Spleen (tissue), 11 donors: ENCODE results near the gene FUT8. TPM values are rescaled to one million over a fixed set of nuclear protein-coding genes. Genes with fewer than 3 reads are reported as not detected.

Source experiments
- DNase-seq: peaks from one replicate; pipeline ENCODE4 v3.0.0-alpha.2; 2020
- H3K27ac ChIP-seq, 8 donors: fragments of 200-600 bp; sonication (generic) in 7 of 8; 1 replicate in 4 of 8; 2 replicates in 4 of 8; pipeline versions ENCODE4 v1.5.0 to v1.8.0; 2016 to 2021; ENCODE audit warnings: inconsistent platforms in 4 of 8, mild to moderate bottlenecking in 4 of 8, moderate library complexity in 1 of 8
- H3K27me3 ChIP-seq, 7 donors: fragments of 200-600 bp; sonication (generic) in 6 of 7; replicated peaks in 1 of 7; 1 replicate in 4 of 7; 2 replicates in 3 of 7; pipeline versions ENCODE4 v1.5.0 to v1.8.0; 2016 to 2021; ENCODE audit warnings: inconsistent platforms in 3 of 7, mild to moderate bottlenecking in 1 of 7
- H3K36me3 ChIP-seq, 6 donors: fragments of 200-600 bp; sonication (generic) in 5 of 6; 1 replicate in 4 of 6; 2 replicates in 2 of 6; pipeline versions ENCODE4 v1.5.0 to v1.8.0; 2016 to 2021; ENCODE audit warnings: inconsistent platforms in 2 of 6
- H3K4me1 ChIP-seq, 6 donors: fragments of 200-600 bp; sonication (generic) in 5 of 6; 1 replicate in 3 of 6; 2 replicates in 3 of 6; pipeline versions ENCODE4 v1.5.0 to v1.8.0; 2016 to 2021; ENCODE audit warnings: inconsistent platforms in 3 of 6
- H3K4me3 ChIP-seq, 8 donors: fragments of 200-600 bp; sonication (generic) in 7 of 8; 1 replicate in 4 of 8; 2 replicates in 4 of 8; pipeline versions ENCODE4 v1.5.0 to v1.8.0; 2016 to 2021; ENCODE audit warnings: inconsistent platforms in 4 of 8, mild to moderate bottlenecking in 4 of 8, moderate library complexity in 2 of 8
- H3K9me3 ChIP-seq, 8 donors: fragments of 200-600 bp; sonication (generic) in 7 of 8; 1 replicate in 4 of 8; 2 replicates in 4 of 8; pipeline versions ENCODE4 v1.5.0 to v1.8.0; 2016 to 2021; ENCODE audit warnings: inconsistent platforms in 4 of 8
- CTCF ChIP-seq, 11 experiments: fragments of 200-600 bp in 7 of 11; fragments of 450-650 bp in 4 of 11; sonication (generic) in 4 of 11; IDR thresholded peaks in 8 of 11; conservative IDR thresholded peaks in 3 of 11; 1 replicate in 7 of 11; 2 replicates in 4 of 11; pipeline versions ENCODE4 v1.4.0 to v1.8.0; 2016 to 2021; ENCODE audit warnings: antibody characterized with exemption in 11 of 11, inconsistent platforms in 4 of 11, mild to moderate bottlenecking in 1 of 11
- POLR2A ChIP-seq, 3 donors: fragments of 450-650 bp; IDR thresholded peaks; one replicate each; pipeline ENCODE4 v1.5.1; 2017; ENCODE audit warnings: antibody characterized with exemption in 3 of 3, mild to moderate bottlenecking in 1 of 3
- POLR2AphosphoS5 ChIP-seq, 3 donors: sonication (generic); formaldehyde crosslinking; IDR thresholded peaks; one replicate each; pipeline ENCODE4 v1.5.1; 2017; ENCODE audit warnings: antibody characterized with exemption in 3 of 3
- WGBS, 5 donors: extraction: QIAGEN DNeasy Blood & Tissue Kit in 3 of 5; methylation state at CpG; one replicate each; pipeline versions ENCODE4 v1.1.5 to v1.1.7; 2013 to 2018; 5-methylcytosine and 5-hydroxymethylcytosine counted together
- intact Hi-C: fragments of 100-400 bp; cut with DNase I; formaldehyde crosslinking; loops from one replicate; pipeline ENCODE4 v1.15.0; 2023; ENCODE audit warnings: low total_unique reads
- polyA plus RNA-seq, 3 donors: library from polyadenylated mRNA; stranded (reverse); fragments of 200-250 nt; gene quantifications; one replicate each; pipeline ENCODE4 v1.2.1, GENCODE V29; 2013
- total RNA-seq, 7 donors: library from RNA; depleted of rRNA in 3 of 7; stranded (reverse); fragments of >200 nt in 3 of 7; fragmentation: NEBNext Ultra II Directional in 4 of 7; extraction: Animal tissue kit (Norgen Biotek cat#: 25700) in 4 of 7; gene quantifications; one replicate each; pipeline versions ENCODE4 v1.1.0 to v1.2.1, GENCODE V29; 2016 to 2021
- donor health status: healthy with polysubstance abuse.
- donor health status: DM: no; HTN: no; CAD: no; lungs with moderate emphysema.
- donor health status: DM: no; HTN: no; CAD: no.
- donor health status: Bipolar disorder and iron deficiency.
- donor health status: healthy.
- donor health status: DM: no; HTN: no; CAD: no.
- donor health status: DM: yes; HTN: yes; CAD: no.

Gene FUT8
- total and polyA plus RNA-seq, 10 donors: 9.4 to 75.1 (median 53.0) TPM

- Histone ChIP-seq H3K27me3 (no peaks in the 10 kb centered on the region), H3K4me1 (peaks cover 0 to 18% (median 10%) of the 10 kb centered on the region in 6 donors), H3K27ac (no peak overlapping the region), H3K4me3 (no peak overlapping the region), H3K9me3 (peaks cover 0 to 5% (median 4%) of the 10 kb centered on the region in 8 donors), H3K36me3 (no peaks in the 10 kb centered on the region)
- DNase-seq: no peak
- intact Hi-C loops: no loop called here
- TF ChIP-seq POLR2A (IDR thresholded peaks at IDR 0.05) (no peak), POLR2AphosphoS5 (IDR thresholded peaks at IDR 0.05) (no peak), CTCF (IDR thresholded peaks at IDR 0.05 in 8 of 11, conservative IDR thresholded peaks at IDR 0.05 in 3 of 11) (no peak)
These were observed 88.8 kb downstream of the FUT8 start for GRCh38 chr14:65501328-65501727.

- Histone ChIP-seq H3K36me3 (no peaks in the 10 kb centered on the region), H3K27me3 (no peaks in the 10 kb centered on the region), H3K9me3 (peaks cover 0 to 6% (median 0%) of the 10 kb centered on the region in 8 donors), H3K27ac (no peak overlapping the region), H3K4me3 (no peak overlapping the region), H3K4me1 (peaks cover 0 to 18% (median 10%) of the 10 kb centered on the region in 6 donors)
- no peak for DNase-seq
- intact Hi-C loops: no loop called here
- no peak for TF ChIP-seq CTCF (IDR thresholded peaks at IDR 0.05 in 8 of 11, conservative IDR thresholded peaks at IDR 0.05 in 3 of 11)
- no peak for TF ChIP-seq POLR2AphosphoS5 (IDR thresholded peaks at IDR 0.05)
- TF ChIP-seq POLR2A (IDR thresholded peaks at IDR 0.05): no peak
- 65 to 81% (median 79%) methylated on average over 1 of the region's 1 CpG for WGBS, 5 donors
These were observed 90.2 kb downstream of the FUT8 start for GRCh38 chr14:65502676-65503124.

GRCh38 chr14:65503771-65504170, 91.2 kb downstream of the FUT8 start:
- DNase-seq: no peak
- TF ChIP-seq POLR2A (IDR thresholded peaks at IDR 0.05) (no peak), POLR2AphosphoS5 (IDR thresholded peaks at IDR 0.05) (no peak), CTCF (IDR thresholded peaks at IDR 0.05 in 8 of 11, conservative IDR thresholded peaks at IDR 0.05 in 3 of 11) (no peak)
- no peak overlapping the region for H3K27ac ChIP-seq
- no peaks in the 10 kb centered on the region for H3K27me3 ChIP-seq
- no peaks in the 10 kb centered on the region for H3K36me3 ChIP-seq
- no peak overlapping the region for H3K4me3 ChIP-seq
- peaks cover 0 to 9% (median 2%) of the 10 kb centered on the region in 8 donors for H3K9me3 ChIP-seq
- intact Hi-C loops: no loop called here
- peaks cover 0 to 18% (median 10%) of the 10 kb centered on the region in 6 donors for H3K4me1 ChIP-seq
- WGBS, 5 donors: 74 to 90% (median 86%) methylated on average over 3 of the region's 3 CpGs

GRCh38 chr14:65506801-65507200, 94.3 kb downstream of the FUT8 start:
- 87 to 91% (median 89%) methylated on average over 6 of the region's 6 CpGs for WGBS, 5 donors

More at GRCh38 chr14:65506801-65507200, 94.3 kb downstream of the FUT8 start:
- H3K4me1 ChIP-seq: peaks cover 0 to 9% (median 3%) of the 10 kb centered on the region in 6 donors
- intact Hi-C loops: no loop called here
- no peak overlapping the region for H3K4me3 ChIP-seq
- no peak overlapping the region for H3K27ac ChIP-seq
- TF ChIP-seq CTCF (IDR thresholded peaks at IDR 0.05 in 8 of 11, conservative IDR thresholded peaks at IDR 0.05 in 3 of 11) (no peak), POLR2AphosphoS5 (IDR thresholded peaks at IDR 0.05) (no peak), POLR2A (IDR thresholded peaks at IDR 0.05) (no peak)
- H3K27me3 ChIP-seq: no peaks in the 10 kb centered on the region
- peaks cover 0 to 30% (median 9%) of the 10 kb centered on the region in 8 donors for H3K9me3 ChIP-seq
- no peaks in the 10 kb centered on the region for H3K36me3 ChIP-seq
- DNase-seq: no peak
